Hematopoietic multipotent progenitor cell treated with erythropoietin and hydrocortisone succinate and interleukin-3 and kit ligand, for 4 days (in vitro differentiated cells): ENCODE results near the gene EDEM1.
"Not testable (repeated sequence)": the region's sequence is repeated elsewhere in the genome, so short reads cannot be mapped to it uniquely, and the experiment has no call there.

ENCODE experiments used
- DNase-seq: peaks from one replicate; pipeline ENCODE4 v3.0.0-alpha.2; 2015

EDEM1 gene

GRCh38 chr3:5239602-5240001 lies 52.1 kb downstream of the EDEM1 start:
- peak; percentile 51 for DNase-seq

DNA sequence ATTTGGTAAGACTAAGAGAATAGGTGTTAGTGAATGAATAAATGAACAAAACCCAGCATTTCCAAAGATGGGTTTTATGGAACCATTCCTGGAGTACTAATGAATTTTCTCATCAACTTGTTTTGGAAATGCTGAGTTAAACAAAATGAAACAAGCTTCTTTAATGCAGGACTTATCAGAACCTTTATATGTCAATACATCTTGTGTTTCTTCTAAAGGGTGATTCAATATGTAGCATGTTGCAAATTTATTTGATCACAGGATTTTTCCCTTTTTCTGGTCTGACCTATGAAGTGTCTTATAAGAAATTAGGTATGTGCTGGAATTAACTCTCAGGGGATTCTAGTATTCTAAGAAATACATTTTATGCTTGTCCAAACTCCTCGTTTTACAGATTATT lies 53.2 kb downstream of the EDEM1 start:
- DNase-seq: no peak

DNA sequence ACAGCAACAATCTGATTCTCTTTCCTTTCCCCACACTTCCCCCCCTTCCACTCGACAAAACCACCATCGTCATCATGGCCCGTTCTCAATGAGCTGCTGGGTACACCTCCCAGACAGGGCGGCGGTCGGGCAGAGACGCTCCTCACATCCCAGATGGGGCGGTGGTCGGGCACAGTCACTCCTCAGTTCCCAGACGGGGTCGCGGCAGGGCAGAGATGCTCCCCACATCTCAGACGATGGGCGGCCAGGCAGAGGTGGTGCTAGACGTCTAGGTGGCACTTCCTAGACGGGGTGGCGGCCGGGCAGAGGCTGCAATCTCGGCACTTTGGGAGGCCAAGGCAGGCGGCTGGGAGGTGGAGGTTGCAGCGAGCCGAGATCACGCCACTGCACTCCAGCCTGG lies 55.3 kb downstream of the EDEM1 start:
- DNase-seq: not testable (repeated sequence)

- peak; percentile 20 for DNase-seq
Observed at GRCh38 chr3:5245927-5246326, 58.4 kb downstream of the EDEM1 start.

- DNase-seq: no peak
Observed at GRCh38 chr3:5248822-5249221, 61.3 kb downstream of the EDEM1 start.

- DNase-seq: no peak
Observed at GRCh38 chr3:5250467-5251195, 63.1 kb downstream of the EDEM1 start.

- no peak for DNase-seq
Observed at GRCh38 chr3:5251196-5251583, 63.7 kb downstream of the EDEM1 start.

DNA sequence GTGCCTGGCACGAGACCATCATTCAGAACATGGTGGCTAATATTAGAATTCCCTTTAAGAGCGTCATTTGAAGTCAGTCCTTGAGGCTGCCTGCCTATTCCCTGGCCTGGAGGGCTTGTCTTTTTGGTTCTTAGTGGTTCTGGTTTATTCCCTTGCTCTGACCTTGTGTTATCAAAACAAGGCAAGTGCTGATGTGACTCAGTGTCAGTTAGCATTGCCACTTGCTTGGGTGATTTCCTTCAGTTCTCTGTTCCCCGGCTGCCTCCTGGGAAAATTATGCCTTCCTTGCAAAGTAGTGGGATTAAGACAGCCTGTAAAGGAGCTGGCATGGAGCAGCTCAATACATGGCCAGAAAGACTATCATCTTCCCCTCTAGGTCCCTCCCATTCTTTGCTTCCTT lies 64.6 kb downstream of the EDEM1 start:
- DNase-seq: no peak

- no peak for DNase-seq
Observed at GRCh38 chr3:5254281-5255048, 67.0 kb downstream of the EDEM1 start.

DNA sequence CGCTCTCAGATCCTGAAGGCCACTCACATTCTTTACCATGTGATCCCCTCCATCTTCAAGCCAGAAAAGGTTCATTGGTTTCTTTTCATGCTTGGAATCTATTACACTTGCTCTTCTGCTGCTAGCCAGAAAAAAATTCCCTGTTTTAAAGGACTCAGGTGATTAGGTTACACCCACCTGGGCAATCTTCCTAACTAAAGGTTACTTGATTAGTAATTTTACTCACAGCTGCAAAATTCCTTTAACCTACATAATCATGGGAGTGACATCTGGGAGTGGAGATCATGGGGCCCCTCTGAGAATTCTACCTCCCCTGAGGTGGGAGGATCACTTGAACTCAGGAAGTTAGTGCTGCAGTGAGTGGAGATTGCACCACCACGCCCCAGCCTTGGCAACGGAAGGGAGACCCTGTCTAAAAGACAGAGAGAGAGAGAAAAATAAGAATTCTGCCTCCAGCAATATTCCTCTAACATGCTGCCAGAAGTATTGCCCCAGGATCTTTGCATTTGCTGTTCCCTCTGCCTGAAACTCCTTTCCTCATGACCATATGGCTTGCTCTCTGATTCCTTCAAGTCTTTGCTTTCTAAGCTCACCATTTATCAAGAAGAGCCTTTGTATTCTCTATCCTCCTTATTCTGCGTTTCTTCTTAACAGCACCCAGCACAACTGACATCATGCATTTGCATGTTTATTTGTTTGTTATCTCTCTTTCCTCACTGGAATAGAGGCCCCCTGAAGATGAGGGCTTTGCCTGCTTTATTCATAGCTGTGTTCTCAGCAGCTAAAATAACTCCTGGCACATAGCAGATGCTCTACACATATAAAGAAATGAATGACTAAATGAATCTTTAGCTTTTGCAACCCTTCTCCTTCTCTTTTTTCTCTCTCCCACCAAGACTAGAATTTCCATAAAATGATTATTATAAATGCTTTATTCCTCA lies 68.2 kb downstream of the EDEM1 start:
- no peak for DNase-seq

- no peak for DNase-seq
Observed at GRCh38 chr3:5258526-5258925, 71.0 kb downstream of the EDEM1 start.

DNA sequence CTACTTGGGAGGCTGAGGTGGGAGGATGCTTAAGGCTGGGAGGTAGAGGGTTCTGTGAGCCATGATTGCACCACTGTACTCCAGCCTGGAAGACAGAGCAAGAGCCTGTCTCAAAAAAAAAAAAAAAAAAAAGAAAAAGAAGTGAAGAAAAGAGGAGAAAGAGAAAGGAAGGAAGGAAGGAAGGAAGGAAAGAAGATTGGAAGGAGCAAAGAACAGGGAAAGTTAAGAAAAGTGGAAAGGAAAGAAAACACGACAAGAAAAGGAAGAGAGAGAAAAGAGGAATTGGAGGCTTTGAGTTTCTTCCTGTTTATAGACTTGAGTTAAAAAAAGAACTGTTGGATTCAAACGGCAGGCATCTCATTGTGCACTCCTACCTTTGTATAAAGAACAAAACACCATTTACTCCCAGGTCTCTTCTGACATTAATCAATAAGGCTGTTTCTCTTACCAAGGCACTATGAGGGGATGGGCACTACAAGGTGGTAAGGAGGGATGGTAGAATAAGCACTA lies 73.5 kb downstream of the EDEM1 start:
- peak; percentile 48 for DNase-seq

DNA sequence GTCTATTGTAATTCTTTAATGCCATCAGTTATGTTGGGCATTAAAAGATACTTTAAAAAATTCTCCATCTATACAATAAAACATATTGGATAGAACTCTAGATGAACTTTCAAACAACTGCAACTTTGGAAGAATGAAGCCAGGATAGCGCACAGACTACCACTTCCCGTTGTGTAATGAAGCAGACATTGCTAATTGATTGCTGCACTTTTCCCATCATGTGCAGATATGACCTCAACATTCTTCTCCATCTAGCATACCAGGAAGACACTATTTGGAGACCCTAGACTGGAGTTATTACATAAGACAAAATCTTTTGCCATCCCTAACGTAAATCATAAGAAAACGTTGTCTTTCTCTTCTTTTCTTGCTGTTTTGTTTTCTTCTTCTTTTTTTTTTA lies 75.0 kb downstream of the EDEM1 start:
- no peak for DNase-seq

GRCh38 chr3:5264093-5264600 lies 76.6 kb downstream of the EDEM1 start:
- no peak for DNase-seq

- DNase-seq: no peak
Observed at GRCh38 chr3:5264896-5265770, 77.6 kb downstream of the EDEM1 start.

DNA sequence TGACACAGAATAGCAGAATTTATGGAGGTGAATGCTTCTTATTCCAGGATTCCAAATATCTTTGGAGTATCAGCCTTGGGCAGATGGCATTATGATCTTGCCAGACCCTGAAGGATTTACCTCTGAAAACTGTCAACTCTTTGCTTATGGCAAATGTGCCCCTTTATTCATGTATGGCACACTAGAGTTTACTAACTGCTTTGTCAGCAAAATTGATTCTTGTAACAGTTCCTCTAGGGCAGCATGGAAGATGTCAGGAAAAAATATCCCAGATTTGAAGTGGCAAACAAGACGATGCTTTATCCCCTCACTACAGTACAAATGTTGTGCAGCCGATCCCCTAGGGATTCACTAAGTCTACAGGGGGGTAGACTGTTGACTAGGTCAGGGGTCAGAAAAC lies 79.7 kb downstream of the EDEM1 start:
- no peak for DNase-seq

- no peak for DNase-seq
Observed at GRCh38 chr3:5267889-5268288, 80.4 kb downstream of the EDEM1 start.
